Fibroblast of villous mesenchyme (primary cell): ENCODE data around the gene ISCU. TPM values are rescaled to one million over a fixed set of nuclear protein-coding genes. Genes with fewer than 3 reads are reported as not detected.

Source experiments
- DNase-seq: peaks from one replicate; pipeline ENCODE4 v3.0.0-alpha.2; 2010; ENCODE audit warnings: low read depth
- H3K4me3 ChIP-seq: 2 replicates; pipeline ENCODE4 v1.5.1; 2011; ENCODE audit warnings: low read depth, mild to moderate bottlenecking, low read length
- CTCF ChIP-seq: IDR thresholded peaks from 2 replicates; pipeline ENCODE4 v1.5.1; 2012; ENCODE audit warnings: low read depth, mild to moderate bottlenecking, low read length; ENCODE audit not compliant: insufficient read depth
- total RNA-seq: library from RNA; depleted of rRNA; stranded (reverse); fragments of >200 nt; gene quantifications from 2 replicates; pipeline ENCODE4 v1.2.3, GENCODE V29; 2012

ISCU gene
- total RNA-seq, 1 donor, result 105 TPM

- DNase-seq, result no peak
- H3K4me3 ChIP-seq, result no peak overlapping the region
- no peak for TF ChIP-seq CTCF
Observed at GRCh38 chr12:108594323-108594903, 32.0 kb downstream of the ISCU start.

- peak overlapping the region; percentile 74 for H3K4me3 ChIP-seq
- TF ChIP-seq CTCF, result no peak
- DNase-seq, result no peak
Observed at GRCh38 chr12:108594960-108595710, 32.7 kb downstream of the ISCU start.

GRCh38 chr12:108595711-108596647 is 33.6 kb downstream of the ISCU start:
- DNase-seq, result no peak
- TF ChIP-seq CTCF, result no peak
- H3K4me3 ChIP-seq, result peak overlapping the region; percentile 74

GRCh38 chr12:108596854-108597558 is 34.6 kb downstream of the ISCU start:
- DNase-seq, result no peak
- H3K4me3 ChIP-seq, result peak overlapping the region; percentile 74
- TF ChIP-seq CTCF, result no peak

- TF ChIP-seq CTCF, result no peak
- H3K4me3 ChIP-seq, result peak within 1 kb of the TSS; percentile 74
- DNase-seq, result peak; percentile 85
Observed at GRCh38 chr12:108597559-108598471, 35.4 kb downstream of the ISCU start, which contains the start of gene TMEM119. TMEM119 (minus strand) TSS chr12:108598084; CDS start chr12:108592383, 5,701 bp downstream.
